ENCODE results near the gene FAM20C.

DNA sequence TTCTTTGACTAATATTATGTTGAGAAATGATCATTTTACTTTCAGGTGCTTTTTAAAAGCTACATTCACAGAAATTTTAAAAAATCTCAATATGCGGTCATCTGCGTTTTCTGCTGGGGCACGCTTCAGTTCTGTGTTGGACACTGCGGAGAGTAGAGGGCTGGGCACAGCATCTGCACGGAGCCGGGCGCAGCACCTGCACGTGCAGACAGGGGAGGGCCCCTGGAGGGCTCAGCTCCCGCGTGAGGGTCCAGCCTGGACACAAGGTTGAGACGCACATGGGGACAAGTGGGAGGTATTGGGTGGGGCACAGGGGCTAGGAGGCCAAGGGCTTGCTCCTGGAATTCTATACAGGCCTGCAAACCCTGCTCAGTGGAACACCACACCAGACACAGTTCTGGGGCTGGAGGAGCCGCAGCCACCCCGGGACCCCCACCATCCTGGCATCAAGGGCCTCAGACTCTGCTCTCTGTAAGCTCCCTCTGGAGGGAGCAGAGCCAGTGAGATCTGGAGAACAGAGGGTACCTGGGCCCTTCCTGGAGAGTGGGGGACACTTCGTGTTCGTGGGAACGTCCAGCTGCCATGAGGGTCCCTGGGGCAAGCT is 20.4 kb upstream of the FAM20C start:
- TF ChIP-seq, protein P1, sequence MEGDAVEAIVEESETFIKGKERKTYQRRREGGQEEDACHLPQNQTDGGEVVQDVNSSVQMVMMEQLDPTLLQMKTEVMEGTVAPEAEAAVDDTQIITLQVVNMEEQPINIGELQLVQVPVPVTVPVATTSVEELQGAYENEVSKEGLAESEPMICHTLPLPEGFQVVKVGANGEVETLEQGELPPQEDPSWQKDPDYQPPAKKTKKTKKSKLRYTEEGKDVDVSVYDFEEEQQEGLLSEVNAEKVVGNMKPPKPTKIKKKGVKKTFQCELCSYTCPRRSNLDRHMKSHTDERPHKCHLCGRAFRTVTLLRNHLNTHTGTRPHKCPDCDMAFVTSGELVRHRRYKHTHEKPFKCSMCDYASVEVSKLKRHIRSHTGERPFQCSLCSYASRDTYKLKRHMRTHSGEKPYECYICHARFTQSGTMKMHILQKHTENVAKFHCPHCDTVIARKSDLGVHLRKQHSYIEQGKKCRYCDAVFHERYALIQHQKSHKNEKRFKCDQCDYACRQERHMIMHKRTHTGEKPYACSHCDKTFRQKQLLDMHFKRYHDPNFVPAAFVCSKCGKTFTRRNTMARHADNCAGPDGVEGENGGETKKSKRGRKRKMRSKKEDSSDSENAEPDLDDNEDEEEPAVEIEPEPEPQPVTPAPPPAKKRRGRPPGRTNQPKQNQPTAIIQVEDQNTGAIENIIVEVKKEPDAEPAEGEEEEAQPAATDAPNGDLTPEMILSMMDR (IDR thresholded peaks at IDR 0.05) = no peak
- TF ChIP-seq POLR2A (IDR thresholded peaks at IDR 0.05) = no peak

Data from gastroesophageal sphincter (tissue), 3 donors.